ENCODE results near the gene GRIN3A.
A peak's percentile ranks its signal among the peaks of the same experiment; 100 is the strongest.
"Not testable (repeated sequence)": the region's sequence is repeated elsewhere in the genome, so short reads cannot be mapped to it uniquely, and the experiment has no call there.

GRIN3A gene

DNA sequence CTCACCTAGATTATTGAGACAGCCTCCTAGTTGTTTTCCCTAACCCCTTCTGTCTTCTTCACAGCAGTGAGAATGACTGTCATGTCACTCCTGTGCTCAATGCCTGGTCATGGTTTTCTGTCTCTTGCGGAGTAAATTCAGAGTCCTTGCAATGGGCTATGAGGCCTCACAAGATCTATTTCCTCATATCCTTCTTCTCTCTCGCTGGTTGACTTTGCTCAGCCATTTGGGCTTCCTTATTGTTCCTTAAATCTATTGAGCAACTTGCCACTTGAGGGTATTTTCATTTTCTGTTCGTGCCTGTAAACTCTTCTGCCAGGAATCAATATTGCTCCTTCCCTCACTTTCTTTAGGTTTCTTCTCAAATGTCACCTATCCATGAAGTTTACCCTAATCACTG, 152.7 kb downstream of the GRIN3A start:
- no peak for DNase-seq (ENCODE audit: extremely low read depth in 1 of 2, low read depth in 1 of 2)

DNA sequence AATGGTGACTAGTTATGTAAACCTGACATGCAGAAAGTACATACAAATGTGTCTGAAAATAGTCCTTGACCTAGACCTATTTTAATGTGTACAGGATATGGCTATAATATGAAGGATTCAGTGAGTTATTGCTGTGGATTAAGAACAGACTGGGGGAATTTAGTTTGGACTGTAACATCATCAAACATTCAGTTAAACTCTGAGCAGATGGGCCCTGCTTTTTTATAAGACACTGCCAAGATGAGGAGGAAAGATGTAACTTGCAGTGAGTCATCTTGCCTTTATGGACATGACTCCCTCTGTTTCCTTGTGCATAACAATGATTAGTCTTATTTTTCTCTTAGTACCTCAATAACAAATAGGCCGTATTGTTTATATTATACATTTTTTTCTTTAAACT, 155.9 kb downstream of the GRIN3A start:
- DNase-seq (ENCODE audit: extremely low read depth in 1 of 2, low read depth in 1 of 2): no peak

DNA sequence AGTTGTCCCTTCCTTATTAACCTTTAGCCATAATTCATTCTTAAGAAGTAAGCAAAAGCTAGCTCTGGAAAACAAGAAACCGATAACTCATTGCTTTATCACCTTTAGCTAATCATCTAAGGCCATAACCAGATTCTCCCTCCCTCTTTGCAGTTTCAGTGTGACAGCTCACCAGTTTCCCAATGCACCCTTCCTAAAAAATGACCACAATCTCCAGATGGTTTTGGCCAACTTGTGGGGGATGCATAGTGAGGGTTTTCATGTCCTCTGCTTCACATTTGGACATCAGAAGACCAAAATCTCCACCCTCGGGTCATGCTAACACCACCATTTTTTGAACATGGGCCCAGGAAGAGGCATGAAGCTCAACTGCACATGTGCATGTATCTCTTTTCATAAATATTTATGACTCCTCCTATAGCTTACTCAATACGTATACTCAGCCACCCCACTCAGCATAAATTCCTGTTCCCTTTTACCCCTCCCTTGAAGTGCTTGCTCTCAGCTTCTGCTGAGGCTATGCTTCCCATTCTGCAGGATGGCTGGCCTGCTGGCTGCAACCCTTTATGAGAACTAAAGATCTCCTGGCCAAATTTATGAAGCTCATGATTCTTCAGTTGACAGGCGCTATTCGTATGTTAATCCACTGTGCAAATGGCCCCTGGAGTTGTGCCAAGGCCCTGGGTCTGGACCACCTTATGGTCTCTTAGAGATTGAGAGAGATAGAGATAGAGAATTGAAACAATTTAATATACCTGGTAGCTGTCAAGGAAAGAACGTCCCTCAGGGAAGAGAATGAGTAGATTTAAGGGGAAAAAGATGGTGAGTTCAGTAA, 158.5 kb downstream of the GRIN3A start:
- no peak for DNase-seq (ENCODE audit: extremely low read depth in 1 of 2, low read depth in 1 of 2)

DNA sequence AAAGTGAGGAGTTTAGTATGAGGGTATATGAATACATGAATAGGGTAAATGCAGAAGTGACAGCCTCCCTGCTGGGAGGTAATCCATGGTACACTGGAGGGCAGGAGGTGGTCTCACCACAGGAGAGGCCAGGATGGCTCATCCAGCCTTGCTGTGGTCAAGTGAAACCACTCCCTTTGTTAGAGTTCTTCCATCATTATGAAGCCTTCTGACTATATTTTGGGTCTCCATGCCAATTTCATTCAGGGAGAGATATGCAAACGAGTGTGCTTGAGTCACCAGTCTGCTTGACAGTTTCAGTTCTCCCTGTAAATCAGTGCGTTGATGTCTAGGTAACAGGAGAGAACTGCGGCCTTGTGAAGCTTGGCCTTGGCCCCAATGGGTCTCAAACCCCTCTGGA, 160.1 kb downstream of the GRIN3A start:
- no peak for DNase-seq (ENCODE audit: extremely low read depth in 1 of 2, low read depth in 1 of 2)

DNA sequence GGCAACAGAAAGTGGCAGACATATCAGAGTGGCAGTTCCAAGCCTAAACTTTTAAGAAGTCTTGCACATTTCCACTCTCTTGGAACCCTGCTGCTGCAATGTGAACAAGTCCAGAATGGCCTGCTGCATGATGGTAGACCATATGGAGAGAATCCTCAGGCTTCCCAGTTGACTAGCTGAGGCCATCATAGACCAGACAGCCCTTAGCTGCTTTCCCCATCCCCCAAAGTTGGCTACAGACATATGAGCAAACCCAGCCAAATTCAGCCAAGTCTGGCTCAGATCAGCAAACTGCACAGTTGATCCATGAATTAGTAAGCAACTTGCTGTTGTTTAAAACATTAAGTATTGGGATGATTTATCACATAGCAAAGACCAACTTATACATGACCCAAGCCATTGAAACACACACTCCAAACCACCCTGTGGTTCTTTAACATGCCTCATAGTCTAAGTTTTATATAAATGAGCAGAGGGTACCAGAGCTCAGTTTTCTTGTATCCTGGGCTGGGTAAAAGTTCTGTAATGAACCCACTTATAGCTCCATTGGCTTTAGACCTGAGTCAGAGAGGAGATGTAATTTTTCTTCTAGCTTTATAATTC, 163.6 kb downstream of the GRIN3A start:
- DNase-seq (ENCODE audit: extremely low read depth in 1 of 2, low read depth in 1 of 2): no peak

DNA sequence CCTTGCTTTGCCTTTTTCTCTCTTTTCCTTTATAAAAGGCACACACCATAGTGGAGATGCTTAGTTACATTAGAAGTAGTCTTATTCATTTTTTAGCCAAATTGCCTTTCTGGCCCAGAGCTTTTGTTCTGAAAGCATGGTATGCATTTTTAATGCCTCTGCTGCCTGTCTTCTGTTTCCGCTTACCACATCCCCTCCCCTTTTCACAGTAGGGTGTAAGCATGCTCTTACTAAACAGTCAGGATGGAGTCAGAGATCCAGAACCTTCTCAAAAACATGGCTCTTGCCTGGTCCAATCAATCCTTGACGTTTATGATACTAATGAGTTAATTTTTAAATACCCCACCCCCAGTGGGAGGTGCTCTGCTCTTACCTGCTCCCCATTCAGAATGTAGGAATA, 166.1 kb downstream of the GRIN3A start:
- no peak for DNase-seq (ENCODE audit: extremely low read depth in 1 of 2, low read depth in 1 of 2)

DNA sequence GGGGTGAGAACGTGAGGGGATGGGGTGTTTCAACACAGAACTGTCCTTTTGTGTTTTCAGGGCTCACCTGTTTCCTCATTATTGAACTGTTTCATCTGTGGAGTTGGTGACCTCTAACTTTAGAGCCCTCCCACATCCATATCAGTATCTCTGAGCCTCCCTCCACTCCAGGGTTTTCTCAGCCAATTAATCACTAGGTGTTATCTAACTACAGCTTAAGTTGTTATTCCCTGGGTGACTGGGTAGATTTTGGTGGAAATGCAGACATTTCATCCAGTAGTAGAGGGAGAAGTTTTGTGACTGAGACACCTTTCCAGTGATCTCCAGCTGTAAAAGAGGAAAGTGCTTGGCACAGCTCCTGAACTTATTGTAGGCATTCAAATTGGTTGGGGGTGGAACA, 167.3 kb downstream of the GRIN3A start:
- DNase-seq (ENCODE audit: extremely low read depth in 1 of 2, low read depth in 1 of 2): no peak

DNA sequence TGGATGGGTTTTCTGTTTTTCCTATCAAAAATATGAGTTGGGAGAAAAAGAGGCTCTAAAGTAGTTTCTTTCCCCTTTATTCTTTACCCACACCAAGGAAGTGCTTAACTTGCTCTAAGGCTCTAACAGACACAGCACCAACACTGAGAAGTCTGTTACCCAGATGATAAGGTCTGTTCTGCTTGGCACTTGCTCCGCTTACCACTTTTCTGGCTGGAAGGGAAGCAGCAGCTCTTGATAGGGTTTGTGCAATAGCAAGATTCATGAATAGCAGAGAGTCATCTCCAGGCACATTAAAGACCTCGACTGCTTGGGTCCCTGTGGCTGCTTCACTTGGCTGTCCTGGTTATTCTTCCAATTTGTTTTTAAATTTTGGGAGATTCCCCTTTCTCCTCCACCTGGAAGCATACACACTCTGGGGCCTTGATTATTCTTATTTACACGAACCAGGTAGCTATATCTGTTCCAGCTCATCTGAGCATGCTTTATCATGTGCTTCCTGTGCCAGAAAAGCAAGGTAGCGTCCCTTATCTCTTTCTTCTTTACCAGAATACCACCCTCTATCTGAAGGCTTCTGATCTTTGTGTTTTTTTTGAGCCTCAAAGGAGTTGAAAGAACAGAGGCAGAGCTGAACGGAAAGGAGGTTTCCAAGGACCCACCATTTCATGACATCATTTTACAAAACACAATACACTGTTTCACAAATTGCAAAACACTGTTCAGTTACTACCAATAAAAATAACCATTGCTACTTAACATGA, 168.5 kb downstream of the GRIN3A start:
- DNase-seq (ENCODE audit: extremely low read depth in 1 of 2, low read depth in 1 of 2): no peak

DNA sequence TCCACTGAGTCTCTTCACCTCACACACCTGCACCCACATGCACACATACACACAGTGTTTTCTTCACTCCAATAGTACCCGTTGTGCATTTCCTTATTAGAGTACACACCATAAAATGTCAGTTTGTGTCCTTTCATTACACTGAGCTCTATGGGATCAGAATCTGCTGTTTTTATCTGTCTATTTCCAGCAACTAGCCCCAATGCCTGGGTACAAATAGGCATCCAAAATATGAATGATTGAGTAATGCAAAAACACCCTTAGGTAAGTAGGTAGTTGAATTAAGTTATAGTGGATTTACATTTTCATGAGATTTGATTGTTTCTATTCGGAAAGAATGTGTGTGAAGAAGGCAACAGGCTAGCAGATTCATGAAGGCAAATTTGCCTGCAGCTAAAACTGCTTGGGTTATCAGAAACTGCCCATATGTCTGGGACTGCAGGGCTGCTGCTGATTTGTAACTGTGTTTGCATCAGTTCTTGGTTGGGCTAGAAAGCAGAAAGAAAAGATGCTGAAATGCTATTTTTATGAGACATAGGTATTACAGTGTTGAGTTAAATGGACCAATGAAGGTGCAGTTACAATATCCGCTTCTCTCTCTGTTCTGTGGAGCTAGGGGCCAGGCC, 170.6 kb downstream of the GRIN3A start:
- DNase-seq (ENCODE audit: extremely low read depth in 1 of 2, low read depth in 1 of 2): no peak

DNA sequence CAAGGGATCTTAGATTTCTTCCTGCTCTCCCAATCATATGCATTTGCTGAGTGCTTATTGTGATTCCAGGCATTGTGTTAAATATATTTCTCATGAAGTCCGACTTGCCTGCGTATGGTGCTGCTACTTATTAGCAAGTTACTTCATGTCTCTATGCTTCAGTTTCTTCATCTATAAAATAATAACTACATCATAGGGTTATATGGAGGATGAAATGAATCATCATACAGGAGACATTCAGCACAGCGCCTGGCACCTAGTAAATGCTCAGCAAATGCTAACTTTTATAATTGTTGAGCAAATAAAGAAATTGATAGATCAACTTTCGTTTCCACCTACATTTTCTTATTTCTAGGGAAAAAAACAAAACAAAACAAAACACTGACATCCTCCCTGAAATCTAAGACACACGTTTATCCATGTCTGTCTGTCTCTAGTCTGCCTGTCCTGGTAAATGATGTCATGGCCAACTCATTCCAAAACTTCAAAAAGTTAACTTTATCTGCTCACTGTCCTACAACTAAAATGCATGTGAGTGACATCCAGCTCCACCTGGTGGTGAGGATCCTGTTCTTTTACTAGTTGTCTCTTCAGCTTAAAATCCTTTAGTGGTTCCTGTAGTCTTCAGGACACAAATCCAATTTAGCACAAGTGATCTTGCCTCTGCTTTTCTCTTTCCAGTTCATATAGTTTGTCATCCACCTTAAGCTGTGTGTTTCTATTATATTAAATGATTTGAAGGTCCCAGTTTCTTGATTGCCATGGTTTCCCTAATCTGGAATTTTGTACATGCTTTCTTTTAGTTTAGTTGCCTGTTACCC, 171.3 kb downstream of the GRIN3A start:
- DNase-seq (ENCODE audit: extremely low read depth in 1 of 2, low read depth in 1 of 2): no peak

DNA sequence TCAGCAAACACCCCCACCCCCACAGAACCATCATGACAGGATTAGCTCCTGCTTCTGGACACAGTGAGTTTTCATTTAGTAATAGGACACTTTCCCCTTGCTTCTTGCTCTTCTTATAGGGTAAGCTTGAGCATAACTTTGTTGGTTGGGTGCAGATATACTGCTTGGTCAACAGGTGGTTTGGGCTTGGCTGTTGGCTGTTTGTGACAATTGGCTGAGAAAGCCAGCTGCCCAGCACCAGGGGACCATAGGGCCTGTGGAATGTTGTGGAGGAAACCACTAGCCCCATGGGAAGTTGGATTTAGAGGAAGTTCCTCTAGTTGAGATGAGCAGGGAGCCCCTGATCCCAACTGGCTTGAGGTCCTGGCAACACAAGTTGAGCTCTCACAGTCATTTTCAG, 174.2 kb downstream of the GRIN3A start:
- DNase-seq (ENCODE audit: extremely low read depth in 1 of 2, low read depth in 1 of 2): no peak

DNA sequence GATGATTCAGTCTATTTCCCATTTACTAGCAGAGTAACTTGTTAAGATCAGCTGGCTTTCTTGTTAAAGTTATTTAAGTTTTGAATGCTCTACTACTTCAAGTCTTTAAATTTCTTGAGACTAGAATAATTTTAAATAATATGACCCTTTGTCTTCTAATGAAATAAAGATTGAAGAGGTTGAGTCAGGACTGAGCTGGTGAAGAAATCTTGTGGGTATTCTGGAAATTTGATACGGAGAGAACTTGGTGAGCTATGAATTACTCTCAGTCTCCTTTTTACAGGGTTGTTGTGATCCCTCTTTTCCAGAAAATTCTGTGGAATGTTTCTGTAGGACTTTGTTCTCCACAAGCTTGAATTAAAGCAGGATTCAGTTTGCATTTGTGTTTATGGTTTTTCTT, 175.5 kb downstream of the GRIN3A start:
- no peak for DNase-seq (ENCODE audit: extremely low read depth in 1 of 2, low read depth in 1 of 2)

DNA sequence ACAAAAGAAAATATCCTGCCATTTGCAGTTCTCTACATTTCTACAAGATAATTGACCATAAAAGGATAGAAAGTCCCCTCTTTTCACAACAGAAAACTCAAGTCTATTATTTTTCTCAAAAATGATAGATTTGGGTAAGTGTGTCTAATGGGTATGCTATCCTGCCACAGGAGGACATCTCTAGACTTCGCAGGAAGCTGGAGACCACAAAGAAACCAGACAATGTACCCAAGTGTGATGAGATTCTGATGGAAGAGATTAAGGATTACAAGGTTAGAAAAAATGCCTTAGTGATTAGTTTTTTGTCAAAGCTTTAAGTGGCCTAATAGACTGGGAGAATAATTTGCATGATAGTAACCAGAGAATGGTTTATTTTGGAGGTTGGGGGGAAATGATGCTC, 176.7 kb downstream of the GRIN3A start:
- DNase-seq (ENCODE audit: extremely low read depth in 1 of 2, low read depth in 1 of 2): no peak

DNA sequence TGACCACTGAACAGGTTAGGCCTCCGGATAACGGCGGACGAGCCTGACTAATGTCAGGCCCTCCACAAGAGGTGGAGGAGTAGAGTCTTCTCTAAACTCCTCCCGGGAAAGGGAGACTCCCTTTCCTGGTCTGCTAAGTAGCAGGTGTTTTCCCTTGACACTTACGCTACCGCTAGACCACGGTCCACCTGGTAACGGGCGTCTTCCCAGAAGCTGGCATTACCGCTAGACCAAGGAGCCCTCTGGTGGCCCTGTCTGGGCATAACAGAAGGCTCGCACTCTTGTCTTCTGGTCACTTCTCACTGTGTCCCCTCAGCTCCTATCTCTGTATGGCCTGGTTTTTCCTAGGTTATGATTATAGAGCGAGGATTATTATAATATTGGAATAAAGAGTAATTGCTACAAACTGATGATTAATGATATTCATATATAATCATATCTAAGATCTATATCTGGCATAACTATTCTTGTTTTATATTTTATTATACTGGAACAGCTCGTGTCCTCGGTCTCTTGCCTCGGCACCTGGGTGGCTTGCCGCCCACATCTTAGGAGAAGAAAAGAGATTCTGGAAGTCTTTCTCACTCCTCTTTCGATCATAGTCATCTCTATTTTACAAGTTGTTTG, 188.9 kb downstream of the GRIN3A start:
- not testable (repeated sequence) for DNase-seq (ENCODE audit: extremely low read depth in 1 of 2, low read depth in 1 of 2)

DNA sequence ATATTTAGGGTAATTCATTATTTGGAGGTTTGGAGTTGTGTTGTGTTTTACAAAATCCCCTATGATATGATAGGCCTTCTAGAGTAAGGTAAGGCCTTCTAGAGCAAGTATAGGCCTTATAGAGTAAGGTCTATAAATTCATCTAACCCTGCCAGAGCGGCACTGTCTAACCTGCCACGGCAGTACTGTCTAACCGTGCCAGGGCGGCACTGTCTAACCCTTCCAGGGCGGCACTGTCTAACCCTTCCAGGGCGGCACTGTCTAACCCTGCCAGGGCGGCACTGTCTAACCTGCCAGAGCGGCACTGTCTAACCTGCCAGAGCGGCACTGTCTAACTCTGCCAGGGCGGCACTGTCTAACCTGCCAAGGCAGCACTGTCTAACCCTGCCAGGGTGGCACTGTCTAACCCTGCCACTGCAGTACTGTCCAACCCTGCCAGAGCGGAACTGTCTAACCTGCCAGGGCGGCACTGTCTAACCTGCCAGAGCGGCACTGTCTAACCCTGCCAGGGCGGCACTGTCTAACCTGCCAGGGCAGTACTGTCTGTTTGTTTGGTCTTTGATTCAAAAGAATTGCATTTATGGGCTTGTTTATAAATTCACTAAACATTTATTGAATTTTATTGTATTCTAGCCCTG, 195.2 kb downstream of the GRIN3A start:
- DNase-seq (ENCODE audit: extremely low read depth in 1 of 2, low read depth in 1 of 2): no peak

DNA sequence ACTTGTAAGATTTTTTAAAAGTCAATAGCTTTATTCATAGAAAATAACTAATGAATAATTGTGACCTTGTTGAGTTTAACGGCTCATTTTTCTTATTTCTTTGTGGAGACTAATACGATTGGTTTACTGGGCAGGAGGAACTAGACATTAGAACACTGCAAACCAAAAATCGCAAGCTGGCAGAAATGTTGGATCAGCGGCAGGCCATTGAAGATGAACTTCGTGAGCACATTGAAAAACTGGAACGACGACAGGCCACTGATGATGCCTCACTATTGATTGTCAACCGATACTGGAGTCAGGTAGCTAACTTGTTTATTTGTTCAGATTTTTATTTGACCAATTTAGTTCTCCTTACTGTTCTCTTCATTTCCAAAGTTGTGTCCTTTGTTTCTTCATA, 198.4 kb downstream of the GRIN3A start:
- DNase-seq (ENCODE audit: extremely low read depth in 1 of 2, low read depth in 1 of 2): no peak

DNA sequence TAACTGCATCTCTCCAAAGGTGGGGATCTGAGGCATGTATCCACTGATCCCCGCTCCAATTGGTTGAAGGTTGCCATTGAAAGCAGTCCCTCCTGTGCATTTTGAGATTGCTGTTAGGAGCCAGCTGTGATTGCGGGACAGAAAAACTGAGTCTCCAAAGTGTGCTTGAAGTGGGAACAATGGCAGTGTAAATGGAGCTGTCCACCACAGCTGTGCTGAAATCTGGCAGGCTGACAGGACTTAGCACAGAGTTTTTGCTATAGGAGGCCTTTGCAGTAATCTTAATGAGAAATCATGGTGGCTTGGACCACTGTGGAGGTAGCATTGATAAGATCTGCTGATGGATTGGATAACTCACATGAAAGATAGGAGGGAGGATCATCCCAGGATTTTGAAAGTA, 201.5 kb downstream of the GRIN3A start:
- no peak for DNase-seq (ENCODE audit: extremely low read depth in 1 of 2, low read depth in 1 of 2)

DNA sequence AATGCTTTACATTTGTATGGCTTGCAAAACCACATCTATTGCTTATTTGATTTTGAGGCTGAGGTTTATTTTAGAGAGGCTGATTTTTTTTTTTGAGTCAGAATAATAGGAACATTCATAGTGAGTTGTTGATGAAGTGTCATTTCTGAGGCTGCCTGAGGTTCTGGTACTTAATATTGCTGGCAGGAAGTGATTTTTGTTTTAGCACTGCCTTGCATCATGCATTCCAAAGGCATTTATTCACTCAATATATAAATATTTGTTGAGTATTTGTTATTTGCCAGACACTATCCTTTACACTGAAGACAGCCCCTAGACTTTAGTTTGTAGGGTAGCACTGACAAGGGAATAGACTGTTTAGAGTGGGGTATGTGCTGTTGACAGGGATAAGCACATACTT, 202.1 kb downstream of the GRIN3A start:
- no peak for DNase-seq (ENCODE audit: extremely low read depth in 1 of 2, low read depth in 1 of 2)

DNA sequence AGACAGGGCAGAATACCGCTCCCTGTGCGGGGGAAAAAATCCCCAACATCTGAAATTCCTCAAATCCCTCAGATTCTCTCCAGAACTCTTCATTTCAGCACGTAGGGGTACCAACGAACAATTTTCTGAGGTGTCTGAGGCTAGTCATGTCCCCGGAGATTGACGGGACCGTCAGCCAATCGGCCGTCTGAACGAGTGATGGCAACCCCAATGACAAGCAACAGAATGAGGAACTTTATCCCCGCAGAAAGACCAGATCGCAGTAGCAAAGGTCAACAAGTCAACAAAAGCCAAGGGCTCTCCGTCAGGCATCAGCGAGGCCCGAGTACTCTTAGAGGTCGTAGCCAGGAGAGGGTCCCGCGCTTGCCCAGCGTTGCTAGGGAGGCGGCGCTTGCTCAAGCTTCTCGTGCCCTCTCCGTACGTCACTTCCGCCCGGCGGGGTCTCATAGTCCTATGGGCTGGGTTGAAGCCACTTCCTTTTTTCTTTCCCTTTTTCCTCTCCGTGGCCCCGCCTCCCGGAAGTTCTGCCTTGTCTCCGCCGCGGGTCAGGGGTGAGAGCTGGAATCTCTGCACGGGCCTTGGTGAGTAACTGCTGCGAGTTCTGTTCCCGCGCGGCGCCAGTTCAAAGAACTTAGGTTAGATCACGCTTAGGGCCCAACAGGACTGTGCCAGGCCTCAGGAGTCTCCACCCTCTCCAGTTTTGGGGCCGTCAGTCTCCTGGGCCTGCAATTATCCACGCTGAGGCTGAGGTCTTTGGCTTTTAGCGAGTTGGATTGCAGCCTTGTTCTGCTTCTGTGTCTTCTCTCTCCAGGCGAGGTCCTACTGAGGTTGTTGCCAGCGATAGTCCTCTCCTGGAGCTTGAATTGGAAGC, 204.9 kb downstream of the GRIN3A start, which contains the start of gene RNF20:
TSS of gene RNF20 (plus strand) at position 520 of the 871 bp plus-strand sequence. CDS start 1,571 bp downstream, outside the sequence.
- DNase-seq (ENCODE audit: extremely low read depth in 1 of 2, low read depth in 1 of 2): peak; percentile 99
